CD4-positive, alpha-beta T cell treated with Interleukin-1 beta for 1 hour (primary cell): ENCODE results near the gene MAPK11.

ENCODE experiments used
- DNase-seq, 2 donors: peaks; one replicate each; pipeline ENCODE4 v3.0.0-alpha.2; 2020 to 2022

Gene MAPK11

DNA sequence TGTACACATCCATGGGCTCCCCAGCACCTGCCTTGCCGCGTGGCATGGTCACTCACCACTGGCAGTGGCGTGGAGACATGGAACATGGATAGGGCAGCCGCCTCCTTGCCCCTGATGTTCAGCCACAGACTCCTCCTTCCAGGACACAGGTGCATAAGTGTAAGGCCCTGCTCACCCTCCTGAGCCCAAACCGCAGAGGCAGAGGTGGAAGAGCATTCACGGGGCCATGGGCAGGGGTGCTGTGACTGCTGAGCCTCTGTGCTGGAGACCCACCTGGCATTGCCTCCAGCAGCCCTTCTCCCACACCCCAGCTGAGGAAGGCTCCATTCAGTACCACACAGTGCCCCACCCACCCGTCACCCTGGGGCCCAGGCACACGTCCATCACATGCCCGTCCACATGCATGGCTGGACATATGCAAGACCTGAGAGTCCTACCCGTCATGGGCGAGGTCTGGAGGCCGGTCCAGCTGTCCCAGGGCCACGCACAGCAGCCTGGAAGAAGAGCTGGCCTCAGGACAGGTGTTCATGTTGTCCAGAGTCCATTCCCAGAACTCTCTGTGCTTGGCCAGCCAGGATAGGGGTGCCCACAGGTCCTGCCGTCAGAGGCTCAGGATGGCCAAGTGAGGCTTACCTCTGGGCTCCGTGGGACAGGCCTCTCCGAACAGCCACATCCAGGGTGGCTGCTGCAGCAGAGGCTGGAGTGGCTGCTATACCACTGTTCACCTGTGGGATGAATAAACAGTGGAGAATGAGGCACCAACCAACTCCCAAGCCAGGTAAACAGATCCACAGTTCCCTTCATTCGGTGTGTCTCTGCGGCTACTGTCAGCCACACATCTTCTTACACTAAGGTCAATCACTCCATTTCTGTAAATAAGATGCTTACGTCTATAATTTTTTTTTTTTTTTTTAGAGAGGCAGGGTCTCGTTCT, 23.7 kb downstream of the MAPK11 start:
- no peak for DNase-seq

DNA sequence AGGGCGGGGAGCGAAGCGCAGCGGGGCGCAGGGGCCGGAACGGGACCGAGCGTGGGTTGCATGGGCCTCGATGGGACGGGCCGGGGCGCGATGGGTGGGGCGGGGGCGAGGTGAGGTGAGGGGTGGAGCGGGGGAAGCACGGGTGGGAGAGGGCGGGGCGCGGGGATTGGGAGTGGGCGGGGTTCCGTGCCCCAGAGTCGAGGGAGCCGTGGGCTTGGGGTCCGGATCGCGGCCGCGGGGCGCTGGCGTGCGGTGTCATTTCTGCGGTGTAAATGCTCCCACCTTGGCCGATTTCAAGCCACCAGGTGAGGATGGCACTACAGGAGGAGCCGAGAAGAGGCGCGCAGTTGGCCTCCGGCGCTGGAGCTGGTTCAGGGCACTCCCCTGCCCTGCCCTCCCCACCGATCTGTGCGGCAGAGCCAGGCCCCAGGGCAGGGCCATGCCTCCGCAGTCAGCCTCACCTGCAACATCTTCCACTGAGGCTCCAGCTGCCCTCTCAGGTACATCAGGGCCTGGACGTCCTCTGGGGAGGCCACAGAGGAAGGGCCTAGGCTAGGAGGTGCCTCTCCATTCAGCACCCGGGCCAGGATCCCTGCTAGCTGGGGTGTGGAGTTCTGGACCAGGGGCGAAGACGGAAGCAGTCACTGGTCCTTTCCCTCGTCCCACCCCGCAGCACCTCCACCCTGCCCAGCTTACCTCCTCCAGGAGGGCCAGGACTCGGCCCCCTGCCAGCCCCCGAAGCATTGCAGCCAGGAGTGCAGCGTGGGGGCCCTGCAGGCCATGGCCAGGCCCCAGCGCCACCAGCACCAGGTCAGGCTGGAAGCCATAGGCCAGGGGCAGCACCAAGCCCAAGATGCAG, 24.7 kb downstream of the MAPK11 start:
- no peak for DNase-seq

DNA sequence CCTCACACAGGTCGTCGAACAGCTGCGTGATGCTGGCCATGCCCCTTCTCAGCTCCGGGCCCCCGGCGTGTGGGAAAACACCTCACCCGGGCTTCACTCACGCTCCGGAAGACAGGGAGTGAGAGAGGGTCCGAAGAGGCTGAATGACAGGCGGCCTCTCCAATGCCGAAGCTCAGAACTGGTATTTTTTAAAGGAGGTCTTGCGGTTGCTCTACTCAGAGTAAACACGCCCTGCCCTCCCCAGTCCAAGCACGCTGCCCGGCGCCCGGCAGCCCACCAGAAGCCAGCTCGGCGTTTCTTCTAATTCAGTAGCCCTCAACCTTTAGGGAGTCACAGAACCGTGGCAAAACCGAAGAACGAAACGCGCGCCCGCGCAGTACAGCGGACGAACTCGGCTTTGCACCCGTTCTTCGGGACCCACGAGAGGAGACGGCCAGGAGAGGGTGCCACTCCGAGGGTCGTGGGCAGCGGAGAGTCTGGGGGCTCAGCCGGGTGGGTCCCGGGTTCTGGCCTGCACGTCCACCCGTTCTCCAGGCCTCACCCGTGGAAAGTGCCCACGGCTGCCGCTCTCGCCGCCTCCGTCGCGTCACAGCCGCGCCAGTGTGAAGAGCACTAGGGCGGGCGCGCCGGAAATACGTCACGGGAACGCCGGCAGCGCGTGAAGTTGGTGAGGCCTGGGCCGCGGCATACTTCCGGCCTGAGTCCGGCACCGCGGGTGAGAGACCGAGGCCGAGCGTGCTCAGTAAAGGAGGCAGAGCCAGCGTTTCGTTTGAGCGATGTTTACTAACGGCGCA, 25.6 kb downstream of the MAPK11 start, which contains the start of gene TUBGCP6:
TSS of gene TUBGCP6 (minus strand) at position 604 of the 794 bp plus-strand sequence. CDS start at position 40, 564 bp downstream.
- DNase-seq, result peak; percentile 91 to 92

DNA sequence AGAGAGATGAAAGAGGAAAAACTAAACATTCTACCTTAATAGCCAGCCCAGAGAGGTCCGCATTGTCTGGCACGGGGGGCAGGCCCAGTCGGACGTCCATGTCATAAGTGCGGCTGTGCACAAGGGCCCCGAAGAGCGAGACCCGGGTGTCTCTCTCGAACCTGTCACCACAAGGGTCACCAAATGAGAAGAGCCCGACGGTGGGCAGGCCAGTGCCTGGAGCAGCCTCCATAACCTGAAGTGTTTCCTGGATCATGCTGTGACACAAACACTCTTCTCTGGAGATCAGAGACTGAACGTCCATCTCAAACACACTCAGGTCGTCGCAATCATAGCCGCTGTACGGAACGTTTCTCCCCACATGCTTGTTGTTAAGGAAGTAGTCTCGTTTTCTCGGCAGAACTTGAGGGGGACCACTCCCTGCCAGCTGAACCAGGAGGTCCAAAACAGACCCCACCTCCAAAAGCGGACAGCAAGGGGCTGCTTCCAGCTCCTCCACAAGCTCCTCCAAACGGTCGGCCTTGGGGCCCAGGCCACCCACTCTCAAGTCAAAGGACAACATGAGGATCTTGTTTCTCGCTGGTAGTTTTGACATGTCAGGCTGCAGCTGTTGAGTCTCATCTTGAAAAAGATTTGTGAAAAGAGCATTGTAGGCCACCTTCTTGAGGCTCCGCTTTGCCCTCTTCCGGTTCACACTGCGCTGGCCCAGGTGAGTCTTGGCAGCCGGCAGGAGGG, 26.3 kb downstream of the MAPK11 start:
- DNase-seq, result no peak

DNA sequence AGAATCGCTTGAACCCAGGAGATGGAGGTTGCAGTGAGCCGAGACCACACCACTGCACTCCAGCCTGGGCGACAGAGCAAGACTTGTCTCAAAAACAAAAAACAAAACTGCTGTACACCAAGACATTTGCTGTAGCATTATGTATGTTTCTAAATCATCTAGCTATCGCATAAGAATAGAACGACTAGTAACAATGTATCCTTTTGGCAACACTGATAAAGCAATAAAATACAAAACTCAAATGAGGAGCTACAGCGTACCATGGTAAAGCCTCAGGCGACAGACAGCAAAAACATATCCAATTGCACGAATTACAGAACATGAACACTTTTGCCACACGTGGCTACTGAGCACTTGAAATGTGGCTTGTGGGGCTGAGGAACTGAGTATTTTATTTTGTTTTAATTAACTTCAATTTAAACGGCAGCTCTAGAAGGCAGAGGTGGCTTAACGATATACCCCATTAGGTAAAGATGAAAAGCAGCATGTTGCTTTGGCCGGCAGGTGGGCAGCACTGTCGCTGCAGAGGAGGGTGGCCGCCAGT, 27.7 kb downstream of the MAPK11 start:
- DNase-seq, result no peak

DNA sequence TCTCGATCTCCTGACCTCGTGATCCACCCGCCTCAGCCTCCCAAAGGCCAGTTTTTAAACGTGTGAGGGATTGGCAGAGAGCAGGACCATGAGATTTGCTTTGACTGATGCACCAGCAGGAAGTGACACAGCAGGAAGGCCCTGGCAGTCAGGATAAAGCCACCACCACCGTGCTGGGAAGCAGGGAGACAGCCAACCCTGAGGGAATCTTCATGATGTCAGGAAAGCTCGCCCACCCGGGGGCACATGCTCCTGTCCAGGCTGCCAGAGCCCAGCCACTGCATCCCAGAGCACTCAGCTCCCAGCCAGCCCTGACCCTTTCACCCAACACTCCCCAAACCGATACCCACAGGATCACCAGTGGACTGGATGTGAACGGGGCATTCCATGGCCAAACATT, 31.4 kb downstream of the MAPK11 start:
- DNase-seq, result no peak

DNA sequence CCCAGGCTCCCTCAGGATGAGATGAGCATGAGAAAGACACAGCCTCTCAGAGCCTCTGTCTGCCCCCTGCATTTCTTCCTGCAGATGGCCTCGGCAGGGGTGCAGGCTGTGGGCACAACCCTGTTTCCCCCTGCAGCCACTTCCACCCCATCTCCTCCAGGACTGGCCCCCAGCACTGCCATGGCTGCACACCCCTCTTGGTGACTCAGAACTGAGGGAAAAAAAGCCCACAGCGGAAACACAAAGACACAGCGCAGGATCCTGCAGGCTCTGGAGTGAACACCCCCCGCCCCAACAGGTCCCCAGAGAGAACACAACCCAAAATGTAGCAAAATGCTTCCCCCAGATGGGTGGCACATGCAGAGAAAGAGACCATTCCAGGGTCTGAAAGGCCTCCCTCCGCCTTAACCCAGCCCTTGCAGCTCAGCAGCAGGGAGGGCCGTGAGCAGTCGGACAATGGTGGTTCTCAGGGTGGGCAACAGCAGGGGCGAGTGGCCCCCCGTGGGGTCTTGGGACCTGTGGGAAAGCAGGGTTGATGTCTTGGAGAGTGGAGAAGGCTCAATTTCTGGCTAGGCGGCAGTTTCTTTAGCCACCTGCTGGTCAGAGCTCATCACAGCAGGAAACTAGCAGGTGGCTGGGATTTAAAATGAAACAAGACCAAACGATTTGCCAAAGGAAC, 33.3 kb downstream of the MAPK11 start:
- DNase-seq, result no peak

DNA sequence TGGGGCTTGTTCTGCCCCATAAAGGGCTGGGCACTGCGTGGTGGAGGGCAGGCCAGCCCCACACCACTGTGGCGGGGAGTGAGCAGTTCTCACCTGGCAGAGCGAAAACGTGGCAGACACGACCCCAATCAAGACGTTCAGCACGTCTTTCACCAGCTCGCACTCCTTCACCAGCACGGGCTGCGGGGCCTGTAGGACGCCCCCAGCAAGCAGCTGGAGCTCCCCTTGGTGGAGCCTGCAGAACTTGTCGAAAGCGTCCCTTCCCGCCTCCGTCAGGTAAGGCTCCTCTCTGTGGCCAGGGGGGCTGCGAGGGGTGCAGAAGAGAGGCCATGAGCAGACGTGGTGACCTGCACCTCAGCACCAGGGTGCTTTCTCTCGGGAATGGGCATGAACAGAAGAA, 37.0 kb downstream of the MAPK11 start:
- no peak for DNase-seq

DNA sequence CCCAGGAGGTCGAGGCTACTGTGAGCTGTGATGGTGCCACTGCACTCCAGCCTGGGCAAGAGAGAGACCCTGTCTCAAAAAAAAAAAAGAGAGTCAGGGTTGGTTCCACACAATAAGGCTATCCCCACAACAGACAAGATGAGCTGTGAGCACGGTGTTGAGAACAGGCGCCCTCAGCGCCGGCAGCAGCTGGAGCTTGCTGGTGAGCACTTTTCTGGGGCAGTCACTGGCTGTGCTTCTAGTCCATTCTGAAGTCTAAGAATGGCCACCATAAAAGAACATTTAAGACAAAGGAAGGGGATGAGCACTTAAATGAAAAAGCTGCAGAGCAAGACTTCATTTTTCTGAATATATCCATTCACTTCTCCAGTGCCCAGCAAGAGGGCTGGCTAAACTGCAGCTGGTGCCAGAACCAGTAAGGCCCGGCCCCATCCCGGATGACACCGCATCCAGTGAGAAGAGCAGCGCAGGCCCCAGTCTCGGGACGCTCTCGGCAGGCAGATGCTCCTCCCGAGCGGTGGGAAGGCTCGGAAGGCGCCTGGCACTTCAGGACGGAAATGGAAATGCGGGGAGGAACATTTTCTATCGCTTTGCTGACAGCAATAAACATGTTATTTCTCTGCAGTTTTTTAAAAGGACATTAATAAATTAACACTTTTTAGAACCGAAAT, 37.6 kb downstream of the MAPK11 start:
- no peak for DNase-seq

DNA sequence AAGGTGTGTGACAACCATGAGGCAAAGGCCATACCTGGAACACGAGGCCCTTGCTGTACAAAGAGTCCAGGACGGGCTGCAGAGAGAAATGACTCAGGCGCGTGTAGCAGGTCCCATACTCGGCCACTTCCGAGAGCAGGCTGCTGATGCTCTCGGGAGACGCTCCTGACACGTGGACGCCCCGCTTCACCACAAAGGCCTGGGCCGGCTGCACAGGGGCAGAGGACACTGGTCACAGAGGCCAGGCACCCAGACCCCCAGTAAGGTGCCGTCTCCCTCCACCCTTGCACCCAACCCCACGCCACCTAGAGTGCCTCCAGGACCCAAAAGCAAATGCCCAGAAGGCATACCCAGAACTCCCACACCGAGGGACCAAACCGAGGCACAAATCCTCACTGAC, 40.8 kb downstream of the MAPK11 start:
- DNase-seq, result no peak

DNA sequence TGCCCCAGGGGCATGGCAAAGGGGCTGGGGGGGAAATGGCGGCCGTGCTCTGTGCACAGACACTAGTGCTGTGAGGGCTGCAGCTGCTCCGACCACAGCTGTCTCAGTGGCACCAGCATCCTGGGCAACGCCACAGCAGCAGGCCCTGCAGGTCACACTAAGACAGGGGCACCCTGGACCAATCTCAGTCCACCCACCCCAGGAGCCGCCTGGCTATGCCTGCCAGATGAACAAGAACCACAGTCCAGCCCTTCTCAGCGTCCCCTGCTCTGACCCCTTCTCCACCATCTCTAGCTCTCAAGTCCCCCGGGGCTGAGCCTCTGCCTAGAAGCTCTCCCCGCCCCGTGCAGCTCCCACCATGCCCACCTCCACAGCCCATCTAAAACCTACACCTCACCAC, 41.8 kb downstream of the MAPK11 start:
- DNase-seq, result no peak

DNA sequence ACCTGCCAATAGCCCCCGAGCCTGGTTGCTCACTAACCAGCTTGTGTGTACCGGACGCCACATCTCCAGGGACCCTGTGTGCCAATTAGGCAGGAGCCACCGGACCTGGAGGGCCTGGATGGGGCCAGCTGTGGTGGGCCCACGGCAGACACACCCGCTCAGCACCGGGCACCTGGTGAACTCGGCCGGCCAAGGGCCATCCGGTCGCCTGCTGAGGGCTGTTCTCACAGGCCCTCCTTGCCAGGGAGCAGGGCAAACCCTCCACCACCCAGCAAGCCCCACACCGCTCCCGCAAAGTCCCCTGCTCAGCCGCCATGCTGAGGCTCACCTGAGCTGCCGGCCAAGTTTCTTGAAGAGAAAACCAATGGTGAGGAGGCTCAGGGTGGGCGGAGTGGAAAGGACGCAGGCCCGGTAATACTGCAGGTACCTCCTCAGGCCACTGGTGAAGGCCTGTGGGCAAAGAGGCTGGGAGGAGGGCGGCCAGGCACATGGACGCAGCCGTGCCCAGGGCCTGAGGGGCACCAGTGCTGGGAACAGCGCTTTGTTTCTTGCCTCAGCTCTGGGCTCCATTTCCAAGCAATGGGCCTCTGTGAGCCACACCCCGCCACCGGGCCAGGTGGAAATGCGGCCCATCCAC, 42.5 kb downstream of the MAPK11 start:
- no peak for DNase-seq

DNA sequence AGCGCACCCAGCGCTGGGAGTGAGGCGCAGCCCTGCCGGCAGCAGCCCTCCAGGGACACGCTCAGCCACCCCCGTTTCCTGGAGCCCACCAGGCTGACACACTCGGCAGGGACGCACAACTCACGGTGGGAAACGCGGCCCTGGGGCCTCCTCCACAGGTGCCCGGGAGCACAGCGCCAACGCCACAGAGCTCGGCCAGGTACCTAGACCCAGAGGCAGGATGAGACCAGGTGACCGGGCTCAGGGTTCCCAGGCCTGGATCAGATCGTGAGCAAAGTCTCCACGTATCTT, 43.4 kb downstream of the MAPK11 start:
- no peak for DNase-seq

DNA sequence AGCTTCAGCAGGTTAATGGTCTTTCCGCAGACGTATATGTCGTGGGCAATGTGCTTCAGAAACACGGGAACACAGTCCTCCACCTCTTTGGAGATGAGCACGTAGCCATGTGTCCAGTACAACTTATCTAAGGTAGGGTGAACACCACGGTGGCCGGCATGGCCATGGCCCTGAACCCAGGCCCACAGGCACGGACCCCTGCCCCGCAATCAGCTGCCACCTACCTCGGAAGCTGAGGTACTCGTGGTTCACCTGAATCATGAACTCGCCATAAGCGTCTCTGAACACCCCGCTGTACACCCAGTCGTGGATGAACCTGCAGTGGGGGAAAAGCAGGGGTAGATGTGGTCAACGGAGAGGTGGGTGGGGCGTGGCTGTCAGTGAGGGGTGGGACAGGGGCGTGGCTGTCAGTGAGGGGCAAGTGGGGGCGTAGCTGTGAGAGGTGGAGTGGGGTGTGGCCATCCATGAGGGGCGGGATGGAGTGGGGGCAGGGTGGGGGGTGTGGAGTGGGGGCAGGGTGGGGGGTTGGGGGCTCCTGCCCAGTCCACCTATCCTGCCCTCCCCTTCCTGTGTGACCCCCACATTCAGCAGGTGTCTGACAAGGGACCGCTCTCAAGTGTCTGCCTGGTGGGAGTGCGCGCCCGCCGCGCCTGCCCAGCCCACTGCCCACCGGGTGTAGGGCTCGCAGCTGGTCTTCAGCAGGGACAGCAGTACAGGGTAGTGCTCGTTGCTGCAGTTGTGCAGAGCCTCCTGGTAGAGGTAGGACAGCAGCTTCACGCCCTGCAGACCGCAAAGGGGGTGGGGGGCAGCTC, 43.9 kb downstream of the MAPK11 start:
- no peak for DNase-seq

DNA sequence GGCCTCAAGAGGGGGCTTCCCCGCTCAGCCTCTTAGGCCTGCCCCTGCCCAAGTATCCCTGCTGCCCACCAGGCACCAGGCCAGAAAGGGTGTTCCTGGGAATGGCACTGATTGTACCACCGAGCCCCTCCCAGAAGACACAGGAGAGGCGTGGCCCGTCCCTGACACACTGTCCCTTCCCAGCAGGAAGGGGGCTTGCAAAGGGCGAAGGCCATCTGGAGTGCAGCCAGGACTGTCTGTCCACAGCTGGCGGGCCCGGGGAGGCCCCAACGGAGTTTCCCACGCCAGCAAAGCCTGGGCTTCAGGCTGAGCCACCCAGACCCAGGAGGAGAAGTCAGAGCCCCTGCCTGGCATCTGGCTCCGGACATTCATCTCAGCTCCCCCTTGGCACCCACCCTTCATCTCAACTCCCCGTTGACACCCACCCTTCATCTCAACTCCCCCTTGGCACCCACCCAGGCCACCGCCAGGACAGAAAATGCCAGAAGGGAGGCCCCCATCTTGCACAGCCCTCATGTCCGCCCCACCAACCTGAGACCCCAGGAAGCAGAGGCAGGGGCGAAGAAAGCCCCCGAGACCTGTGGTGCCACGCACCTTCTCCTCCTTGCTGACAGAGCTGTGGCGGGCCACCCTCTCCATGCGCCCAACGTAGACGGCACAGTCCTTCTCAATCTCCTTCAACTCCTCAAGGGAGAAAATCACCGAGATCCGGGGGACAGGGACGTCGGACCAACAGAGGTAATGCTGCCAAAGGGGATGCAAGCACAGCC, 44.8 kb downstream of the MAPK11 start:
- DNase-seq, result no peak

DNA sequence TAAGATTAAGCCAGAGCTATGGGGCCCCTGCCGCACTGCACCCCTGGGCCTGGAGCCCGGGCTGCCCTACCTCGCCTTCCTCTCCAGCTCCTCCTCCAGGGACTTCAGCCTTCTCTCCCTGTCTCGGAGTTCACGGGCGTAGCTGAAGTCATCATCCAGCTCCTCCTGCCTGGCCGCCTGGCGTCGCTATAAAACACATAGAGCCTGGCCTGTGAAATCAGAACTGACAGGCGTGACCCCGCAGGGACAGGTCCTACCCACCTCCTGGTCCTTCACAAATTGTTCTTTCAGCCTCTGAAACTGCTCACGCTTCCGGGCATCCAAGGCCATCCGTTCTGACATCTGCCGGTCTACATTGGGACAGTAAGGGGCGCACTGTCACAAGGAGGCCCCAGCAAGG, 46.1 kb downstream of the MAPK11 start:
- DNase-seq, result no peak

DNA sequence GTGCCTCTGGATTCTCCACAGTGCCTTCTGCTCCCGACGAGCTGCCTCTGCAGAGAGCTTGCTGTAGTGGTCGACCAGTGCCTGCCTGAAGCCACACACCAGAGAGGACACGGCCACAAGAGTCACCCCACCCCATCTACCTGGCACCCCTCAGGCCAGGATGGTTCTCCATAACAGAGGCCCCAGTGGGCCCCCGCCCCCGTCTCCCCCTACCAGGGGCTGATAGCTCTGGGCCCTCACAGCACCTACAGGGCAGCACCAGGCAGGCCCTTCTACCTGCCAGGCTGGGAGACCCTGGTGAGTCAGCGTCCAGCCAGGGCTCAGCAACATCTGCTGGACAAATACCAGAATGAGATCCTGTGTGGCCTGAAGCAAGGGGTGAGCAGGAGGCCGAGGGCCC, 47.7 kb downstream of the MAPK11 start:
- DNase-seq, result no peak

DNA sequence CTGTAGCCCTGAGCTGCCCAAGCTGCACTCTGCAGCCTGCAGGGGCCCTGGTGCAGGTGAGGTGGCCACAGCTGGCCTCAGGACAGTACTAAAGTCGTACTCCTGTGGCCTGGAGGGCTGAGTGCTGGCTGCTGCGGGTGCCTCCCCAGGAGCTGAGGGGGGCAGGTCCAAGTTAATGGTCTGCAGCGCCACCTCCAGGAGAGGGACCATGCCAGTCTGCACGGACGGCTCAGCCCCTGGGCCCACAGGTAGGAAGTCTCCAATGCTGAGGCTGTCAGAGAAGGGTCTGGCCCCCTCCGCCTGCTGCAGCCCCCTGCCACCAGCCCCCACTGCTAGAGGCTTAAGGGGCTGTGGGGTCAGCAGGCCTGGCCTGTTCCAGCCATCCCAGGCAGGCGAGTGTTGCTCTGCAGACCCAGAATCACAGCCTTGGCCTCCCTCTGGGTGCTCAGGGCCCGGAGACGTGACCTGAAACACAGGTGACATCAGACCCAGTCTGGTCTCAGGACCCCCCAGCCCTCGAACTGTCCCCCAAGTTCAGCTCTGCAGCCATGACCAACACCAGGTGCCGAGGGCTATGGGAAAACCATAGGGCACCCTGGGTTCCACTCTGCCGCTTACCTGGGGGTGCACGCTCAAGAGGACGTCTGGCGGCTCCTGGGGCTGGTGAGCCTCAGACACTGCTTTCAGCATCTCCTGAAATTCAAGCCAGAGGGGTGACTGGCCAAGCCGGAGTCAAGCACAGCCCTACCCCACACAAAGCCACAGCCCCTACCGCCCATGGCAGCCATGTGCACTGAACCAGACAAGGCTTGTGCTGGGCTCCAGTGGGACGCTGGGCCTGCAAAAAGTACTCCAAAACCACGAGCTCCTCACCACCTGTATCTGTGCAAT, 48.5 kb downstream of the MAPK11 start:
- DNase-seq, result no peak
